Spleen (tissue), 7 donors: Measurements from ENCODE around the gene ACADL.

Experiments used
- POLR2A ChIP-seq, 3 donors: fragments of 450-650 bp; IDR thresholded peaks; one replicate each; pipeline ENCODE4 v1.5.1; 2017; ENCODE audit warnings: antibody characterized with exemption in 3 of 3, mild to moderate bottlenecking in 1 of 3
- POLR2AphosphoS5 ChIP-seq, 3 donors: sonication (generic); formaldehyde crosslinking; IDR thresholded peaks; one replicate each; pipeline ENCODE4 v1.5.1; 2017; ENCODE audit warnings: antibody characterized with exemption in 3 of 3
- TF ChIP-seq, protein P1 (sequence below), 11 experiments: fragments of 200-600 bp in 7 of 11; fragments of 450-650 bp in 4 of 11; sonication (generic) in 4 of 11; IDR thresholded peaks in 8 of 11; conservative IDR thresholded peaks in 3 of 11; 1 replicate in 7 of 11; 2 replicates in 4 of 11; pipeline versions ENCODE4 v1.4.0 to v1.8.0; 2016 to 2021; ENCODE audit warnings: antibody characterized with exemption in 11 of 11, inconsistent platforms in 4 of 11, mild to moderate bottlenecking in 1 of 11
- donor health status: DM: no; HTN: no; CAD: no; lungs with moderate emphysema.
- donor health status: DM: no; HTN: no; CAD: no.
- donor health status: DM: no; HTN: no; CAD: no.

DNA sequence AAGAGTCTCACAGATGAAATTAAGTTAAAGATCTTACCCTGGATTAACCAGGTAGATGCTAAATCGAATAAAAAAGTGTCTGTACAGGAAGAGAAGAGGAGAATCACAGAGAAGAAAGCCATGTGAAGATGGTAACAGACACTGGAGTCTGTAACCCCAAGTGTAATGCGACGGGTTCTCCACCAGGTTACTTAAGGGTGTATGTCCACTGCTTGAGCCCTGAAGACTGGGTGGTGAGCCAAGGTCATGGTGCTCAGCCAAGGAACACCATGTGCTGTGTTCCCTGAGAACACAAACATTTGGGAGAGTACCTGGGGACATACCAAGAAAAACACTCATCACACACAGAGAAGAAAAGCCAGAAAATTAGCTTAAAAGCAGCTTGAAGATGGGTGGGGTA lies 8.2 kb upstream of the ACADL start:
- TF ChIP-seq POLR2AphosphoS5 (IDR thresholded peaks at IDR 0.05) (no peak), POLR2A (IDR thresholded peaks at IDR 0.05) (no peak)
- TF ChIP-seq, protein P1, sequence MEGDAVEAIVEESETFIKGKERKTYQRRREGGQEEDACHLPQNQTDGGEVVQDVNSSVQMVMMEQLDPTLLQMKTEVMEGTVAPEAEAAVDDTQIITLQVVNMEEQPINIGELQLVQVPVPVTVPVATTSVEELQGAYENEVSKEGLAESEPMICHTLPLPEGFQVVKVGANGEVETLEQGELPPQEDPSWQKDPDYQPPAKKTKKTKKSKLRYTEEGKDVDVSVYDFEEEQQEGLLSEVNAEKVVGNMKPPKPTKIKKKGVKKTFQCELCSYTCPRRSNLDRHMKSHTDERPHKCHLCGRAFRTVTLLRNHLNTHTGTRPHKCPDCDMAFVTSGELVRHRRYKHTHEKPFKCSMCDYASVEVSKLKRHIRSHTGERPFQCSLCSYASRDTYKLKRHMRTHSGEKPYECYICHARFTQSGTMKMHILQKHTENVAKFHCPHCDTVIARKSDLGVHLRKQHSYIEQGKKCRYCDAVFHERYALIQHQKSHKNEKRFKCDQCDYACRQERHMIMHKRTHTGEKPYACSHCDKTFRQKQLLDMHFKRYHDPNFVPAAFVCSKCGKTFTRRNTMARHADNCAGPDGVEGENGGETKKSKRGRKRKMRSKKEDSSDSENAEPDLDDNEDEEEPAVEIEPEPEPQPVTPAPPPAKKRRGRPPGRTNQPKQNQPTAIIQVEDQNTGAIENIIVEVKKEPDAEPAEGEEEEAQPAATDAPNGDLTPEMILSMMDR (IDR thresholded peaks at IDR 0.05 in 8 of 11, conservative IDR thresholded peaks at IDR 0.05 in 3 of 11) = no peak
